Activated gamma-delta T cell treated with anti-CD3 and anti-CD28 coated beads, Interleukin-2, amount 50 U/mL, for 16 hours (primary cell): ENCODE results near the gene TMEM54.

Experiments
- DNase-seq: peaks from one replicate; pipeline ENCODE4 v3.0.0-alpha.2; 2020; ENCODE audit warnings: low read depth

The TMEM54 gene

DNA sequence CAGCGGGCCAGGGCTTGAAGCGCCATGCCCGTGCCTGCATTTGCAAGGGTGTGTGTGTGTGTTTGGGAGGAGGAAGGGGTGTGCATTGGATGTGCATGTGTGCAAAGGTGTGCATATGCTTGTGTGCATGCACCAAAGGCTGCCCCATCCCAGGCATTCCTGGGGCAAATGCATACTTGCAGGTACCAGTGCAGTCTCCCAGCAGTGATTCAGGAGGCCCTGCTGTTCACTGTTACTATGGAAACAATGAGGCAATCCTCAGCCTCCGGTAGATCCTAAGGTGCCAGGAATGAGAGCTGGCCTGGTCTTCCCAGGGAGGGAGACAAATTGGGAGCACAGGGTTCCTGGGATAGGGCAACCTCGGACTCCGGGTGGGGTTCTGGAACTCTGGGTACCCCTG, 23.0 kb downstream of the TMEM54 start:
- no peak for DNase-seq

DNA sequence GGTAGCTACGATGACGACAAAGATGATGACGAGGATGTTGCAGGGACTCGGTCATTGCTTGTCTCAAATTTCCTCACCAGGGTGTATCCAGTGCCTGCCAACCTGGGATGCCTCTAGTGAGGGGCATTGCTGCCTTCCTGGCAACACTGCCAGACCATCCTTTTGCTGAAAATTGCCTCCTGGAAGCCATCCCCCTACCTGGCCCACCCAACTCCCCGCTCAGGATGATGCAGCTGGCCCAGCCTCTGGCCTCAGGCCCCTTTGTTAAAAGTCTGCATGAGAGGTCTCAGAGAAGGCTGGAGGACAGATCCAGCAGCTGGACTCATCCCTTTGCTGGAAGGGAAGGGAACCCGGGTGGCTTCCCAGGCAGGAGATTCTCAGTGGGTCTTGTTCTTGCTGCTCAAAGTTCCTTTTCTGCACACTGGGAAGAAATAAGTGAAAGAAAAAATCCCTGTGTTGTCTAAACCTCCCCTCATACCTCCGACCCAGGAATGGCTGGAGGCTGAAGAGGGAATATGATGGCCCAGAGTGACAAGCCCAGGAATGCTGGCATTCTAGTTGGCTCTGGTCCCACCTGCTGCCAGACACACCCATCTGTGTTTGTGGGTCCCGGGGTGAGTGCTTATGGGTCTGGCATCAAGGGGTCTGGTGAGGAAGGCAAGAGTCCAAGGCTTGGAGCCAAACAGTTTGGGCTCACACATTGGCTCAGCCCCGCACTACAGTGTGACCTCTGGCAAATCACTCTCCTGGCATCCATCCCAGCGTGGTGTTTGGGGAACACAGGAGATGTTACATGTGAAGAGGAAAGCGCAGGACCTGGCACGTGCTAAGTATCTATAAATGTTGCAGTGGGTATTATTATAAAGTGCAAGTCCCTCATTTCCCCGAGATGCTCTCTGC, 23.7 kb downstream of the TMEM54 start:
- DNase-seq = no peak

DNA sequence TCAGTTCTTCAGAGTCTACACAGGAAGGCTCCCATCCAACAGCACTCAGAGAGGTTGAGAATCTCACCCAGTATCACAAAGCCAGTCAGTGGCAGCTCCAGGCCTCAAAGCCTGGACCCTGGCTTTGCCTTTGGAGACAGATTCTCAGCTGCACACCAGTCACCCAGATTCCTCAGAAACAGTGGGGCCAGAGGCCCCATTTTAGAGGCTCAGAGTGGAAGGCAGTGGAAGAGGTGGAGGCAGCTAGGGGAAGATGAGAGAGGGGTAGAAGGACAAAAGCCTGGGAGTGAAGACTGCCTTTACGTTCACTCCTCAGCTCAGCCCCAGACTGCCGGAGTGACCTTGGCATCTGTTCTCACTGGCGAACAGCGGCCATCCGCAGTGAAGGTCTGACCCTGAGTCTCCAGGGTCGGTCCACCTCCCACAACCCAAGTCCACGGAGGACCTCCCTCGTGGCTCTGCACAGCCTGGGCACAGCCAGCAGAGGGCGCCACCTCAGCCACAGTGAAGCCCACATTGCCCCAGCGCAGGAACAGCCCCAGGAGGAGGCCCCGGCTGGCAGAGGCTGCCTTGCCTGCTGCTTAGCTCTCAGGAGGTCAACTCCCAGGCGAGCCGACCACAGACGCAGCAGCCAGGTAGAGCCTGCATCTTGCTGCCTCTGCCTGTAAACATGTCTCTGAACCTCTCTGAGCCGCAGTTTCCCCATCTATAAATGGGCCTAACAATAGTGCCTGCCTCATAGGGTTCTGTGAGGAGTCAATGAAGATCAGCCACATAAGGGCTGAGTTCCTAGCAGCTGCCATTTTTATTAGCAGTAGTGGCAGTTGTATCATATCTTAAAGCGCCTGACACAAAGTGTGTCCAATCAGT, 24.6 kb downstream of the TMEM54 start:
- peak; percentile 41 for DNase-seq

DNA sequence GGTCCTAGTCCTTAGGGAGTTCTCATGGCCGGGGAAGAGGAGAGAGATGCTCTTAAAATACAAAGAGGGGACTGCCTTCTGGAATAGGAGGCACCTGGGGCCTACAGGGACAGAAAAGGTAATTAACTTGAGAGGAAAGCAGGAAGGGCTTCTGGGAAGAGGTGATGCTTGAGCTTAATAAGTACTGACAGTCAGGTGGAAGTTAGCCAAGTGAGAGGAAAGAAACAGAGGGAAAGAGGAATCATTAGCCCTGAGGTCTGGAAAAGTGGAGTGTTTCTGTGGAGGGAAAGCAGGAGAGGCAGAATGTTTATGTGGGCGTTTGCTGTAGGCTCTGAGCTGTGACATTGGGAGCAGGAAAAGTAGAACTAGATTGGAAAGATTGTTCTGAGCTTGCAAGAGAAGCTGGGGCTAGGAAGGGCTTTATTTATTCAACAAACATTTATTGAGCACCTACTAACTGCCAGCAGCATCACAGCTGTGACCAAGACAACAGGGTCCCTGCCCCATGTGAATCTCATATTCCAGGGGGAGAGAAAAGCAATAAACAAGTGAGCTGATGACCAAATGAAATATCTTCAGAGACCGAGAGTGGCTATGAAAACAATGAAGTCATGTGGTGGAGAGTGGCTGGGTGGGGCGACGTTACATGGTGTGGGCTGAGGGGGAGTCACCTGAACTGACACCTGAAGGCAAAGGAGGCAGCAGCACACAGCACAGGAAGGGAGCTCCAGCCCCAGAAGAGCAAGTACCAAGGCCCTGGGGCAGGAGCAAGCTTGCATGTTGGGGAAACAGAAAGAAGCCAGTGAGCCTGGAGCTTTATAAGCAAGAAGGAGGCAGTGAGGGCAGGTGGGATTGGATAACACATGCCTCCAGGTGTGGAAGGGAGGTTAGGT, 26.1 kb downstream of the TMEM54 start:
- DNase-seq = no peak

DNA sequence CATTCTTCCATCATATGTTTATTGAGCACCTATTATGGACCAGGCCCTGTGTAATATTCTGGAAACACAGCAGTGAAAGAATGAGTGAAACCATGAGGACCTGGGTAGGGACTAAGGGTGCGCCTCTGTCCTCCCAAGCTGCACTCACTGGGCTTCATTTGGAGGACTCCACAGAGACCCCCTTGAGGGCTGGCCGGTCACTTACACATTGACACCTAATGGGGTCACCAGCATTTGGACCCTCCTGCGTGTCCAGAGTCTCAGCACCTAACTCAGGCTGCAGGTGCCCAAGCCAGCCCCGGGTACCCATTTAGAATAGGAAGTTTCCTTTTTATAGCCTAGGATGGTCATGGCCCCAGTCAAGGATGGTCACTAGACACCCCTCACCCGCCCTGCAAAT, 27.7 kb downstream of the TMEM54 start:
- no peak for DNase-seq

DNA sequence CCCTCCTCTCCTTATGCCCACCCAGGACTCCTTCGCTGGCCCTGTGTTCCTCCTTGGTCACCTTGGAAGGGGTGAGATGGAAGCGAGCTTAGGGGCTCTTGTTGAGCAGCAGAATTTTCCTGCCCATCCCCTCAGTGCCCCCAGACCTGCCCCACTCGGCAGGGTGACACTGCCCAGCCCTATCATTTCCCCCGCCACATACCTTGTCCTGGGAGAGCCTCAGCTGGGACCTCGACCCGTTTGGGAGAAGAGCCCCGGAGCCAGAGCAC, 29.1 kb downstream of the TMEM54 start:
- DNase-seq = no peak

DNA sequence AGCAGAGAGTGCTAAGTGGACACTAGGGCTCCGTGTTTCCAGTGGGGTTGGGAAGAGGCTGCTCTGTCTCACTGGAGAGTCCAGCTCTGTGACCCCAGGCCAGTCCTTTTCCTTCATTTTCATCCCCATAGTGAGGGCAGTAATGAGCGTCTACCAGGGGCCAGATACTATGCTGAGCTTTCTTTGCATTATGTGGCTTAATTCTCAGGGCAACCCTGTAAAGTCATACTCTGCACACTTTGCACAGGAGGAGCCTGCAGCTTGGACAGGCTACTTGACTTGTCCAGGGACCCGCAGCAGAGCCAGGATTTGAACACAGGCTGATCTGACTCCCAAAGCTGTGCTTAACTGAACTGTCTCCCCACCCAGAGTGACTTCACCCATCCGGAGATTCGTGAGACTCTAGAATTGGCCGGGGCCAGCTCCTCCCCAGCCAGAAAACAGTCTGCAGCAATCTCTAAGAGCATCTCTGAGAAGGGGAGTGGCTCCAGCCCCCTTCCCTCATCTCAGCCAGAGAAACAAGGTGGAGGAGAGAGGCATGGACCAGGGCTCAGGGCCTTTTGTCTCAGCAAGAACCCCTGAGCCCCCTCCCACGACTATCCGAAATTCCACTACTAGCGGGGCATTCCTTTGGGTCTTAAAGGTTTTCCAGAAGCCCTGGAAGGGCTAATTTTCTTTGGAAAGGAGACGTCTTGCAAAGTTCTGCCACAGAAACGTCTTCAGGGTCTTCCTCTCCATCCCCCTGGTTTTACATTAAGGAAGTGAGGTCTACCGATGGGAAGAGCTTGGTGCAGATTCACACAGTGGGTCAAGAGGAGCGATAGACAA, 29.6 kb downstream of the TMEM54 start:
- DNase-seq = no peak

DNA sequence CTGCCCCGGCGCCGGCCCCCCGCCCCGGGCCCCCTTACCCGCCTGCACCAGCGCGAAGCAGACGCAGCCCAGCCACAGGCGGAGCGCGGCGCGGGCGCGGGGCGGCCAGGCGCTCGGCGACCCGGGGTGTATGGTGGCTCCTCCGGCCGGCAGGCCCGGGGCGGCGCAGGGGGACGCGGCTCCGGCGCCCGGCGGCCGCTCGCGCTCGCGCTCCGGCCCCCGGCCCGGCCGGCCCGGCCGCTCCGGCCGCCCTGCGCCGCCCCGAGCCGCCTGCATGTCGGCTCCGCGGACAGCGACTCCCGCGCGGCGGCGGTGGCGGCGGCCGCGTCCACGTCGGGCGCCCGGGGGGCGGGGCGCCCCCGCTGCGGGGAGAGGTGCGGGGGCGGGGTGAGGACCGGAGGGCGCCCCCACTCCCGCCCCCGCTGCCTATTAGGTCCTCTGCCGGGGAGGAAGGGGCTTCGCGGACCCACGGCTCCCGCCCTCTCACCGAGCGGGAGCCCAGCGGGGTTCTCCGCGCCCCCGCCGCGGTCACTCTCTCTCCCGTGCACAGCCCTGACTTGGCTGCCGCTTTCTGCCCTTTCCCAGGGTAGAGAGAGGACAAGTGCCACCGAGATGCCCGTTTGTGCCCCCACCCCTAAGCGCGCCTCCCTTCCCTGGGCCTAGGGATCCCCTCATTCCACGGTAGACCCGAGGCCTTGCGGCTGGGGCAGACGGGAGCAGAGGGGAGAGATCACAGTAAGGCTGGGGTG, 30.4 kb downstream of the TMEM54 start, which contains the start of gene FNDC5:
TSS of gene FNDC5 (minus strand) at position 298 of the 749 bp plus-strand sequence.
- no peak for DNase-seq

DNA sequence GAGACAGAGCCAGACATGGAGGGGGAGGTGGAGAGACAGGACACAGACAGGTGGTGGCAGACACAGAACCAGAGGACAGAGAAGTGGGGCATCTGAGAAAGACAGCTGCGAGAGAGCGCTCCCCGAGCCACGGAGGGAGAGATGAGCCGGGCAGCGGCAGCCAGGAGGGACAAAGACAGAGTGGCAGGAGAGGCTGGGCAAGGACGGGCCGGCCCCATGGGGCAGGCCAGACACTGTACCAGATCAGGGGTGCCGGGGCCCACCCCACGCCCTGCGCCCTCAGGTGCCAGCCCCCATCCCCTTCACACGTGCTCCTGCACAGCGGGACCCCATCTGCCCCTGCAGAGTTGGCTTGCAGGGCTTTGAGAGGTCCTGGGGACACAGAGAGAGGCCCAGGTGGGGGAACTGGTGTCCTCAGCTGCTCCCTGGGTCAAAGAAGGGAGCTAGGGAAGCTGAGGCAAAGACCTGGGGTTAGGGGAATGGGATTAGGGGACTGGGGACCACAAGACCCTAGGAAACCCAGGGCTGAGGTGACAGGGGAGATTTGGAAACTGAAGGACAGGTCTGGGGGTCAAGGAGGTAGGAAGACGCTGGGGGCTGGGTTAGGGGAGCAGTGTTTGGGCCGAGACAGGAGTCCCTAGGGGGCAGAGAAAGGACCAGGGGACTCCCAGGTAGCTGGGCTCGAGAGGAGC, 31.1 kb downstream of the TMEM54 start:
- DNase-seq = no peak

DNA sequence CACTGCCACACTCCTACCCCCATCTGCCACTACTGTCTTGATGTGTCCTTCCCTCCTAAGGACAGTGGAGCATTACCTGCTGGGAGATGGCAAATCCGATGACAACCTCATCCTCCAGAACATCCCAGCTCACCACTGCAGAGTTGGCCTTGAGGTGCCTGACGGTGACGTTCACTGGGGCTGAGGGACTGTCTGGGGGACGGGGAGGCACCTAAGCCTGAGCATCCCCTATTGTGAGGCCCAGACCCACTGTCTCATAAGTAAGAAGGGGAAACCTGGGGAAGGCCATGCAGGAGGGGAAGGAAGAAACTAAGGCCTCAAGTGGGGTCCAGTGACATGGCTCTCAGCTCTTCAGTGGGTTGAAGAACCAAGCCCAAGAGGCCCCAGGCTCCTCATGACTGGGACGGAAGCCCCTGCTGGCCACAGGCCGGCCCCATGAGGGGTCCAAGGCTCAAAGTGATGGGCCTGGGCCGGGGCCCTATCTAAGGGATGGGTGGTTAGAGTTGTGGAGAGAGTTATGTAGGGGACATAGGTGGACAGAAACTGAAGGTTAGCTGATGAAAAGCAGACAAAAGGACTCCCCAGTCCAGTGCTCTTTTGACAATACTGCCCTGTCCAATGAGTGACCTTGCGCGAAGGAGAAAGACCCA, 32.3 kb downstream of the TMEM54 start:
- no peak for DNase-seq

DNA sequence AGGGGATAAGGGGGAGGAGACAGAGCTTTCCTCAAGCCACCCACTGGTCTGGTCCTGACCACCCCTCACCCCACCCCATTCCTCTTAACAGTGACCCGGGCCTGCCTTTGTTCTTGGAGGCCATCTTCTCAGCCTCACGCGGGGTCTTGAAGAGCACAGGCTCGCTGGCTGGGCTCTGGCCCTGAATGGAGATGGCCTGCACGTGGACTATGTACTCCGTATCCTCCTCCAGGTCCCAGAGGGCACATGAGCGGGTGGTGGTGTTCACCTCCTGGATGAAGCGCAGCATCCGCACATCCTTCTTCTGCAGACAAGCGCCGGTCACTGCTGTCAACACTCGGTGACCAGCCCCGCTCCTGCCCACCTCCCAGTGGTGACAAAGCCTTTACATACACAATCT, 33.1 kb downstream of the TMEM54 start:
- DNase-seq = no peak

DNA sequence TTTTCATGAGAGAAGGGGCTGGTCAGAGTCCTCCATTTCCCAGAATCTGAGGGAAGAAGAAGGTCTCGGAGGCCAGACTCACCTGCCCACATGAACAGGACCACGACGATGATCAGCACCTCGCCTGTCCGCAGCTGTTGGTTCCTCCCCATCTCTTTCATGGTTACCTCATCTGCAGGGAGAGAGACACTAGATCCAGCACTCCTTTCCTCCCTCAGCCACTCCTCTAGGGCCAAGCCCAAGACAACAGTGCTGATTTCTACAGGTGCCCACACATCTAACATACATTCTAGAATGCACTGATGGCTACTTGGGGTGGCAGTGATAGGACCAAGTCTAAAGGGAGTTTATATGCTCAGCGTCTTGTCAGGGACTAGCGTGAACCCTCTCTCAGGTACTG, 33.5 kb downstream of the TMEM54 start:
- no peak for DNase-seq

DNA sequence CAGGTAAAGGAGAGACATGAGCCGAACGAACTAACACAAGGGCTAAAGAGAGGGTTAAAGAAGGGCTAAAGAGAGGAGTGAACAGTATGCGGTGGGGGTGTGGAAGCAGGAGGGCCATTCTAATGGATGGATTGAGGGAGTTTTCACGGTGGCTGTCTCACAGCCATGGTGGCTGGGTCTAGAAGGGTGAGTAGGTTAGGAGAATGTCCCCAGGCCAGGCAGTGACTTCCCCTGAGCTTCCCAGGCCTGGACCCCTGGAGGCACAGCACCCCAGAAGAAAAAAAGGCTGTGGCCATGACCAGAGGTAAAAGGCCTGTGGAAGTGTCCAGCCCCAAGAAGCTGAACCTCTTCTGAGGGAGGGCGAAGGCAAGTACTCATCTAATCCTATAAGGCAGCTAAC, 34.0 kb downstream of the TMEM54 start:
- no peak for DNase-seq

DNA sequence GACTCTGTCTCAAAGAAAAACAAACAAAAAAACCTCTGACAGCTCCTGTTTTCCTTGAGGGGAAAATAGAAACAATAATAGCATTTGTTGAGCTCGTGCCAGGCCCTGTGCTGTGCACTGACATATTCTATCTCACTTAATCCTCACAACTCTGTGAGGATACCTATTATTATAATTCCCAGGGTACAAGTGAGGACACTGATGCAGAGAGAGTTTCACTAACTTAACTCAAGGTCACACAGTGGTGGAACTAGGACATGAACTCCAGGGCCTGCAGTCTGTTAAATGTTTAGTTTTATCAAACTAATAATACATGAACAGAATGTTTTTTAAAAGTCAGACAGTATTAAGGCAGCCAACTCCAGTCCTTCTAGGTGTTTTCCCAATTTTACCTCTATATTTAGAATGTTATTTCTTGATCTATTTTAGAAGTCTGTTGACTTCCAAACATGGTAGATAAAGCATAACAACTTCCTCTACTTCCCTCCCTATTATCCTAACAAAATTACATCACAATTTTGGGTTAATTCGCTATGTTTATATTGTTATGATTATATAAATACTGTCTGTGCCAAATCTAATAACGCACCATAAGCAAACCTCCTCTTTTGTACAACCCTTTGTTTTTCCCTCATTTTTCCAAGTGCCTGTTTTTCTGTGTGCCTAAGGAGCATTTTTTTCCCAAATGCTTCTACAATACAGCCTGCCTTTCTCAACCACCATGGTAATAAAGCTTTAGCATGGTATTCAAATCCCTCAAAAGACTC, 35.4 kb downstream of the TMEM54 start:
- no peak for DNase-seq

DNA sequence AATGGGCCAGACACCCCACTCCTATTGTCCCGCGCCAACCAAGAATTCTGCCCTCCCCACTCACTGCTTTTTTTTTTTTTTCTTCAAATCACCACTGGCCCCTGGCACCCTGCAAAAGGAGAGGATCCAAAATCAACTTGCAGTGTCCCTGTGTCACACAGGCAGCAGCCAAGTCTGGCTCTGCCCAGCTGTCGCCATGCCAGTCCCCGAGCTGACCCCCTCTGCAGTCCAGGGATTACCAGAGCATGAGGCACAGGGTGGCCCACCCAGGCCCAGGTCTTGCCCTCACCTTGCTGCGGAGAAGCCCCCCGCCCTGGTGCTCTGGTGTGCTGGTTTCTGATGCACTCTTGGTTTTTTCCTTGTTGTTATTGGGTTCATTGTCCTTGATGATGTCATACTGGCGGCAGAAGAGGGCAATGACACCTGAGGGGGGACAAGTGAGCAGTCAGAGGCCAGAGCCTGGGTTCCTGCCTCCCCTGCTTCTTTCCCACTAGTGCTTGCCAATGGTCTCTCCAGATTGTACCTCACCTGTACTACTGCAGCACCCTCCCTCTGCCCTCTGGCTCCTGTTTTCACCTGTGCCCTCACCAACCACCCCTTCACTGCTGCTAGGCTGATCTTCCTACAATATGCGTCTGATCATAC, 36.7 kb downstream of the TMEM54 start:
- DNase-seq = no peak

DNA sequence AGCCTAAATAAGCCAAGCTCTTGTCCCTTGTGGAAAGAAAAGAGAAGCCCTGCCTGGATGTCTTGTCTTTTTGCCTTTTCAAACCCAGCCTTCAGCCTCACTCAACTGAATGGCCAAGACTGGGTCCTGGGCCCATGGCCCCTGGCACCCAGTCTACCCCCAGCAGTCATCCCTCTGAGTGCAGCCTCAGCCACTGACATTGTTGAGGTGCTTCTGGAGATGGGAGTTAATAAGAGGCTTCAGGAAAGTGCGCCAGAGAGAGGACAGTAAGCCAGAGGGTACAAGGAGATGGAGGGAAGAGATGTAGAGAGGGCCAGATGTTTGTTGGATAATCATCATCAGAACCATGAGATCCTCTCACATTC, 37.3 kb downstream of the TMEM54 start:
- DNase-seq = no peak

DNA sequence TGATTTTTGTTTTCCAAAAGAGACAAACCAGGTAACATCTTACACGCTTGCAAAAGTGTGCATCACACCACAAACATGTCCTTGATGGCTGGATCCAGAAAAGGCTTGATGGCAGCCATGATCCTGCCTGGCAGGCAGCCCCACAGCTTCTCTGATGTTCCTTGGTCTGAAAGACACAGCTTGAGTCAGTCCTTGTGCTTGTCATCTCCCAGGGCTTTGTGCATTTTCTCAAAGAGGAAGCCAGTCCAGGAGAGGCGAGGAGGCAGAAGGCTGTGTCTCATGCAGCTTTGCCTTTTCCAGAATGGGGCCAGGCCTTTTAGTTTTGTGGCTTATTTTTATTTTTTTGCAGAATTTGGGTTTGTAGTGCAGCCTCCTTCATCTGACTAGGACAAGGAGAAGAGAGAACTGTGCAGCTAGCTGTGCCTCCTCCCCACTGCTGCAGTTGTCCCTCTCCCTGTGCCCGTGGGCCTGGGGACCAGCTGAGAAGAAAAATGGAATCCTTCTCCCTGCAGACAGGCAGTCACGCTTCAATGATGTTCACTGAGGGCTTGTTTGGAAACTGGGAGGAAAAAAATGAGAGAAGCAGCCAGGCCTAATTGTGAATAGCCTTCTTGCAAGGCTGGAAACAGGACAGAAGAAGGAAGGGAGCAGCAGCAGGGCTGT, 37.8 kb downstream of the TMEM54 start:
- no peak for DNase-seq
